PFSK-1 (cell line): ENCODE data around the gene ISG20.

Experiments
- FOXP2 ChIP-seq: optimal IDR thresholded peaks from 2 replicates; pipeline ENCODE3; 2011; ENCODE audit warnings: borderline replicate concordance, control low read depth, inconsistent platforms; ENCODE audit not compliant: insufficient read depth; ENCODE audit errors: extremely low read length, extremely low read depth
- POLR2AphosphoS5 ChIP-seq: IDR thresholded peaks from 2 replicates; pipeline ENCODE4 v1.6.1; 2012; ENCODE audit warnings: low read depth, mild to moderate bottlenecking, control low read depth, low read length, moderate library complexity

DNA sequence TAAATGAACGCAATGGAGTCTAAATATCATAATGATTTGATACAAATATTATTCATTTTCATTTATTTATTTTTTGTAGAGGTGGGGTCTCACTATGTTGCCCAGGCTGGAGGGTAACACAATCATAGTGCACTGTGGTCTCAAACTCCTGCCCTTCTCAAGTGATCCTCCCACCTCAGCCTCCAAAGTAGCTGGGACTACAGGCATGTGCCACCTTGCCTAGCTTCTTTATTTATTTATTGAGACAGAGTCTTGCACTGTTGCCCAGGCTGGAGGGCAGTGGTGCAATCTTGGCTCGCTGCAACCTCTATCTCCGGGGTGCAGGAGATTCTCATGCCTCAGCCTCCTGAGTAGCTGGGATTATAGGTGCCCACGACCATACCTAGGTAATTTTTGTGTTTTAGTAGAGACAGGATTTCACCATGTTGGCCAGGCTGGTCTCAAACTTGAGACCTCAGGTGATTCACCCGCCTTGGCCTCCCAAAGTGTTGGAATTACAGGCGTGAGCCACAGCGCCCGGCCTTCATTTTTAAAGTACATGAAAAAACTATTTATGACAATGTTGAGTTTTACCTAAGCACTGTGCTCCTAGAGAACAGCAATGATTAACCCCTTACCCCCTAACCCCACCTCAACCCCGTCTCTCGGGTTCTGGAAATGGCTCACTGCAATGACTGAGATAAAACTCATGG is 21.6 kb upstream of the ISG20 start:
- TF ChIP-seq POLR2AphosphoS5 (no peak), FOXP2 (no peak)
